Nephron progenitor cell (in vitro differentiated cells): ENCODE results near the gene GLIS1.

ENCODE experiments used
- DNase-seq: peaks from one replicate; pipeline ENCODE4 v3.0.0; 2021
- H3K27ac Mint-ChIP-seq: 2 replicates; pipeline ENCODE4 v1.8.0; 2021; ENCODE audit warnings: mild to moderate bottlenecking, moderate library complexity, mixed read lengths
- H3K27me3 Mint-ChIP-seq: 2 replicates; pipeline ENCODE4 v1.8.0; 2021; ENCODE audit warnings: mild to moderate bottlenecking, low read depth, mixed read lengths; ENCODE audit not compliant: poor library complexity
- H3K36me3 Mint-ChIP-seq: 2 replicates; pipeline ENCODE4 v1.8.0; 2021; ENCODE audit warnings: low read depth, mixed read lengths
- H3K4me1 Mint-ChIP-seq: 2 replicates; pipeline ENCODE4 v1.8.0; 2021; ENCODE audit warnings: mixed read lengths
- H3K4me3 Mint-ChIP-seq: 2 replicates; pipeline ENCODE4 v1.8.0; 2021; ENCODE audit warnings: mild to moderate bottlenecking, moderate library complexity, mixed read lengths
- H3K9me3 Mint-ChIP-seq: 2 replicates; pipeline ENCODE4 v1.8.0; 2021; ENCODE audit warnings: mild to moderate bottlenecking, moderate library complexity, mixed read lengths
- CTCF ChIP-seq: fragments of 200-600 bp; sonication (generic); IDR thresholded peaks from 2 replicates; pipeline ENCODE4 v1.5.0; 2021; ENCODE audit warnings: antibody characterized with exemption

GLIS1 gene

DNA sequence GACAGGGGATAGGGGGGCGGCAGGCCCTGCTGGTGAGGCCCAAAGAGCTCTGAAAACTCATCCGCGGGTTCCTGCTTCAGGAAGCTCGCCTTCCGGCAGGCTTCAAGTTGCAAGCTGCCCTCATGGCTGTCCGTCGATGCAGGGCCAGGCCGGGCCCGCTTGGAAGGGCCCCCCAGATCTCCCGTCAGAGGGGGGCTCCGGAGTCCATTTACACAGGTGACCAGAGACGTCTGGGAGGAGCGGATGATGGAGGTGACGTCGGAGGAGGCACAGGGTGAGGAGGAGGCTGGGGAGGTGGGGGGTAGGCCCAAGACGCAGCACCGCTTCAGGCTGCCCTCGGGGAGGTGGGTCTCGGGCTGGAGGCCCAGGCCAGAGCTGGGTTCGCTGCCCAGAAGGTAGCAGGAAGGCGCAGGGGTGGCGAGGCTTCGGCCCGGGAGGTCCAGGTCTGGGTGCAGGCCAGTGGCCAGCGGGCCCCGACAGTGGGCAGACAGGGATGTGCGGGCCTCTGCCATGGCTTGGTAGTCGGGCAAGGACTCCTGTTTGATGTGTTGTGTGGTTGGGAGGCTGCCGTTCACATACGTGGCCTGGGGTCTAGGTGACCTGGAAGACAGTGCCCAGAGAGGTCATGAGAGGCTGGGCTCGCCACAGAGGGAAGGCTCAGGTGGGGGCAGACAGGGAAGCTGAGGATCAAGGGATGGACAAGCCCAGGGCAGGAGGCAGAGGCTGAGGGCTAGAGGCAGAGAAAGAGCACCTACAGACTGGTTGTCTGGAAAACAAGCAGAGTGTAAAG lies 144.4 kb downstream of the GLIS1 start:
- H3K27me3 Mint-ChIP-seq: peaks cover 14% of the 10 kb centered on the region
- H3K4me3 Mint-ChIP-seq: no peak overlapping the region
- H3K27ac Mint-ChIP-seq: no peak overlapping the region
- peaks cover 38% of the 10 kb centered on the region for H3K4me1 Mint-ChIP-seq
- no peaks in the 10 kb centered on the region for H3K36me3 Mint-ChIP-seq
- no peak for TF ChIP-seq CTCF
- DNase-seq: no peak
- H3K9me3 Mint-ChIP-seq: no peaks in the 10 kb centered on the region

- Mint-ChIP-seq H3K27me3 (peaks cover 17% of the 10 kb centered on the region), H3K27ac (no peak overlapping the region), H3K9me3 (no peaks in the 10 kb centered on the region), H3K4me1 (peaks cover 34% of the 10 kb centered on the region), H3K36me3 (no peaks in the 10 kb centered on the region), H3K4me3 (no peak overlapping the region)
- peak; percentile 77 for DNase-seq
- TF ChIP-seq CTCF: peak; percentile 68
Observed at GRCh38 chr1:53593758-53594380, 145.1 kb downstream of the GLIS1 start.

GRCh38 chr1:53592985-53593757 lies 145.8 kb downstream of the GLIS1 start:
- no peak for DNase-seq
- Mint-ChIP-seq H3K4me3 (no peak overlapping the region), H3K27me3 (peaks cover 18% of the 10 kb centered on the region), H3K4me1 (peaks cover 33% of the 10 kb centered on the region), H3K27ac (no peak overlapping the region), H3K9me3 (no peaks in the 10 kb centered on the region), H3K36me3 (no peaks in the 10 kb centered on the region)
- TF ChIP-seq CTCF: no peak

GRCh38 chr1:53592521-53592982 lies 146.4 kb downstream of the GLIS1 start:
- Mint-ChIP-seq H3K27me3 (peaks cover 23% of the 10 kb centered on the region), H3K4me1 (peaks cover 38% of the 10 kb centered on the region), H3K9me3 (no peaks in the 10 kb centered on the region), H3K27ac (no peak overlapping the region), H3K4me3 (no peak overlapping the region), H3K36me3 (no peaks in the 10 kb centered on the region)
- TF ChIP-seq CTCF: no peak
- no peak for DNase-seq

DNA sequence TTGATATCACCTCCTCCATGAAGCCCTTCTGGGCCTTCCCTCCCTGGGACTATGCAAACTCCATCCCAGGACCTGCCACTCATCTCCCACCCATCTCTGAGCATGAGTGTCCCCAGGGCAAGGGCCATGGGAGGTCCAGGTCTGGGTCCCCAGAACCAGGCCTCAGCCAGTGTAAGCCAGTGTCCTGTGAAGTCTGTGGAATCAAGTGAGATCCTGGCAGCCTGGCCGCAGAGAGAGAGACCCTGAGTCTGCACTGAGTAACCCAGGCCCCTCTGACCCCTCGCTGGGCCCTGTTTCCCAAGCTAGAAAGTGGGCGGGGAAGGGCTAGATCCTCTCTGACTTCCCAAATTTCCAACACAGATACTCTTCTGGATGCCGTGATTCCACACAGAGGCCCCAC lies 147.0 kb downstream of the GLIS1 start:
- no peak overlapping the region for H3K27ac Mint-ChIP-seq
- peaks cover 29% of the 10 kb centered on the region for H3K27me3 Mint-ChIP-seq
- peaks cover 43% of the 10 kb centered on the region for H3K4me1 Mint-ChIP-seq
- DNase-seq: no peak
- no peak overlapping the region for H3K4me3 Mint-ChIP-seq
- no peaks in the 10 kb centered on the region for H3K36me3 Mint-ChIP-seq
- no peaks in the 10 kb centered on the region for H3K9me3 Mint-ChIP-seq
- TF ChIP-seq CTCF: no peak
